Endodermal cell (in vitro differentiated cells): ENCODE measurements around the gene RAB1A. TPM values are rescaled to one million over a fixed set of nuclear protein-coding genes. Genes with fewer than 3 reads are reported as not detected.
"Not testable (repeated sequence)": the region's sequence is repeated elsewhere in the genome, so short reads cannot be mapped to it uniquely, and the experiment has no call there.

Experiments
- DNase-seq: peaks from one replicate; pipeline ENCODE4 v3.0.0-alpha.2; 2017
- H3K27ac ChIP-seq: 2 replicates; pipeline ENCODE4 v1.5.1; 2013; ENCODE audit warnings: mild to moderate bottlenecking, low read depth, low read length, moderate library complexity
- H3K27me3 ChIP-seq: 2 replicates; pipeline ENCODE4 v1.6.1; 2013; ENCODE audit warnings: mild to moderate bottlenecking, low read length, moderate library complexity; ENCODE audit not compliant: insufficient read depth, control insufficient read depth, poor library complexity, severe bottlenecking
- H3K36me3 ChIP-seq: 2 replicates; pipeline ENCODE4 v1.7.0; 2013; ENCODE audit warnings: mild to moderate bottlenecking, low read length, moderate library complexity; ENCODE audit not compliant: control insufficient read depth, insufficient read depth
- H3K4me1 ChIP-seq: one replicate; pipeline ENCODE4 v1.7.0; 2013; ENCODE audit warnings: low read length; ENCODE audit not compliant: control insufficient read depth, insufficient read depth
- H3K4me3 ChIP-seq: 2 replicates; pipeline ENCODE4 v1.5.1; 2013; ENCODE audit warnings: mild to moderate bottlenecking, low read length, moderate library complexity
- H3K9ac ChIP-seq: 2 replicates; pipeline ENCODE4 v1.6.1; 2013; ENCODE audit warnings: mild to moderate bottlenecking, low read length, moderate library complexity; ENCODE audit not compliant: poor library complexity, severe bottlenecking; ENCODE audit errors: extremely low read depth
- H3K9me3 ChIP-seq: 2 replicates; pipeline ENCODE4 v1.6.1; 2013; ENCODE audit warnings: mild to moderate bottlenecking, low read length, moderate library complexity; ENCODE audit not compliant: control insufficient read depth
- H3K27ac Mint-ChIP-seq: 2 replicates; pipeline ENCODE4 v1.8.0; 2020; ENCODE audit warnings: mixed read lengths
- H3K27me3 Mint-ChIP-seq: 2 replicates; pipeline ENCODE4 v1.8.0; 2021; ENCODE audit warnings: mild to moderate bottlenecking, mixed read lengths; ENCODE audit not compliant: insufficient read depth
- H3K36me3 Mint-ChIP-seq: 2 replicates; pipeline ENCODE4 v1.8.0; 2020; ENCODE audit warnings: low read depth, mixed read lengths
- H3K4me1 Mint-ChIP-seq: 2 replicates; pipeline ENCODE4 v1.8.0; 2020; ENCODE audit warnings: mixed read lengths
- H3K4me3 Mint-ChIP-seq: 2 replicates; pipeline ENCODE4 v1.8.0; 2020; ENCODE audit warnings: mild to moderate bottlenecking, moderate library complexity, mixed read lengths
- H3K9me3 Mint-ChIP-seq: 2 replicates; pipeline ENCODE4 v1.8.0; 2020; ENCODE audit warnings: mild to moderate bottlenecking, mixed read lengths
- WGBS, 2 experiments: methylation state at CpG; one replicate each; pipeline versions ENCODE4 v1.1.5 to v1.1.7; 2013; ENCODE audit warnings: missing lambda C conversion rate in 2 of 2, mixed read lengths in 1 of 2; ENCODE audit not compliant: insufficient coverage in 1 of 2, insufficient read length in 1 of 2; 5-methylcytosine and 5-hydroxymethylcytosine counted together
- total RNA-seq, 2 donors: library from RNA; stranded (reverse); fragmentation: NEBNext Ultra II Directional in 1 of 2; extraction: Animal tissue kit (Norgen Biotek cat#: 25700) in 1 of 2; gene quantifications; 2 replicates in 1 of 2; 3 replicates in 1 of 2; pipeline ENCODE4 v1.2.1, GENCODE V29; 2021
- TF ChIP-seq, protein P1 (sequence below): fragments of 200-600 bp; sonication (generic); conservative IDR thresholded peaks from 2 replicates; pipeline ENCODE4 v1.5.0; 2021; ENCODE audit warnings: antibody characterized with exemption, mild to moderate bottlenecking

The RAB1A gene
- total RNA-seq, 2 donors from 2014 or later = 122 to 125 TPM

DNA sequence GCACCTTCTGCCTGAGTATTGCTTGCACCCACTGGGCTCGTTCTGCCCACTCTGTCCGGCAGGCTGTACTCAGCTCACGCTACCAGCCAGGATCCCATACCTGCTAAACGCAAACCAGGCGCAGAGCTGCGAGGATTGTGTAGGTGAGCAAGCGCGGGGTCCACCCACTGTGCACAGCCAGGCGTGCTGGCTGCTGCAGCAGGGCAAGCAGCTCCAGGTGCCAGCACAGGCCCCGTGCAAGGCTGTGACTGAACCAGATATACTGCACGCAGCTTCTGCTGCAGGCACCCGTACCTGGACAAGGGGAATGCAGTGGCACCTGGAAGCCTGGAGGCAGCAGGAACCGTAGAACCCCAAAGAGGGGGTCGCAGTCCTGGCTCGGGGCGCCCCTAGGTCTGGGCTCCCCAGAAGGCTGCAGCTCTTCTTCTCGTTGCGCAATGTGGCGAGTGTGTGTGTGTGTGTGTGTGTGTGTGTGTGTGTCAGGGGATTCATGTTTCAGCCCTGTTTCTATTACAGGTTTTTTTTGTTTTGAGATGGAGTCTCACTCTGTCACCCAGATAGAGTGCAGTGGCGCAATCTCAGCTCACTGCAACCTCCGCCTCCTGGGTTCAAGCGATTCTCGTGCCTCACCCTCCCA, 46.1 kb upstream of the RAB1A start:
- no peak for DNase-seq
- H3K27ac Mint-ChIP-seq = no peak overlapping the region
- H3K27me3 ChIP-seq = no peaks in the 10 kb centered on the region

DNA sequence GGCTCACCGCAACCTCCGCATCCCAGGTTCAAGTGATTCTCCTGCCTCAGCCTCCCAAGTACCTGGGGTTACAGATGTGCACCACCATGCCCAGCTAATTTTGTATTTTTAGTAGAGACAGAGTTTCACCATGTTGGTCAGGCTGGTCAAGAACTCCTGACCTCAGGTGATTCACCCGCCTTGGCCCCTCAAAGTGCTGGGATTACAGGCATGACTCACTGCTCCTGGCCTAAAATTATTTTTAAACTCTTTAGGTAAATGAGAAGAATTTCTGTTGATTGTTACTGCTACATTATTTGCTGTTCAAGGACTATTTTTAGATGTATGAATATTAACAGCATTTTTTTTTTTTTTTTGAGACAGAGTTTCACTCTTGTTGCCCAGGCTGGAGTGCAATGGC, 44.1 kb upstream of the RAB1A start:
- not testable (repeated sequence) for H3K9ac ChIP-seq, H3K27ac Mint-ChIP-seq, H3K27me3 Mint-ChIP-seq, H3K4me3 ChIP-seq, H3K9me3 ChIP-seq, H3K36me3 ChIP-seq, H3K4me1 ChIP-seq, H3K4me3 Mint-ChIP-seq, H3K9me3 Mint-ChIP-seq, DNase-seq, H3K36me3 Mint-ChIP-seq, H3K4me1 Mint-ChIP-seq, H3K27ac ChIP-seq, H3K27me3 ChIP-seq
- 97 to 100% methylated on average over 3 of the region's 3 CpGs for WGBS, 2 experiments

More for the DNA sequence above, 46.1 kb upstream of the RAB1A start:
- no peaks in the 10 kb centered on the region for H3K9me3 ChIP-seq
- WGBS, 2 experiments = 92% methylated on average over 16 to 23 of the region's 23 CpGs
- H3K36me3 Mint-ChIP-seq = no peaks in the 10 kb centered on the region
- no peak overlapping the region for H3K9ac ChIP-seq
- TF ChIP-seq, protein P1, sequence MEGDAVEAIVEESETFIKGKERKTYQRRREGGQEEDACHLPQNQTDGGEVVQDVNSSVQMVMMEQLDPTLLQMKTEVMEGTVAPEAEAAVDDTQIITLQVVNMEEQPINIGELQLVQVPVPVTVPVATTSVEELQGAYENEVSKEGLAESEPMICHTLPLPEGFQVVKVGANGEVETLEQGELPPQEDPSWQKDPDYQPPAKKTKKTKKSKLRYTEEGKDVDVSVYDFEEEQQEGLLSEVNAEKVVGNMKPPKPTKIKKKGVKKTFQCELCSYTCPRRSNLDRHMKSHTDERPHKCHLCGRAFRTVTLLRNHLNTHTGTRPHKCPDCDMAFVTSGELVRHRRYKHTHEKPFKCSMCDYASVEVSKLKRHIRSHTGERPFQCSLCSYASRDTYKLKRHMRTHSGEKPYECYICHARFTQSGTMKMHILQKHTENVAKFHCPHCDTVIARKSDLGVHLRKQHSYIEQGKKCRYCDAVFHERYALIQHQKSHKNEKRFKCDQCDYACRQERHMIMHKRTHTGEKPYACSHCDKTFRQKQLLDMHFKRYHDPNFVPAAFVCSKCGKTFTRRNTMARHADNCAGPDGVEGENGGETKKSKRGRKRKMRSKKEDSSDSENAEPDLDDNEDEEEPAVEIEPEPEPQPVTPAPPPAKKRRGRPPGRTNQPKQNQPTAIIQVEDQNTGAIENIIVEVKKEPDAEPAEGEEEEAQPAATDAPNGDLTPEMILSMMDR = no peak
- H3K36me3 ChIP-seq = no peaks in the 10 kb centered on the region
- peaks cover 3% of the 10 kb centered on the region for H3K27me3 Mint-ChIP-seq
- no peaks in the 10 kb centered on the region for H3K4me1 Mint-ChIP-seq
- no peak overlapping the region for H3K4me3 ChIP-seq
- H3K9me3 Mint-ChIP-seq = no peaks in the 10 kb centered on the region
- H3K27ac ChIP-seq = no peak overlapping the region
- no peak overlapping the region for H3K4me3 Mint-ChIP-seq
- H3K4me1 ChIP-seq = no peaks in the 10 kb centered on the region

DNA sequence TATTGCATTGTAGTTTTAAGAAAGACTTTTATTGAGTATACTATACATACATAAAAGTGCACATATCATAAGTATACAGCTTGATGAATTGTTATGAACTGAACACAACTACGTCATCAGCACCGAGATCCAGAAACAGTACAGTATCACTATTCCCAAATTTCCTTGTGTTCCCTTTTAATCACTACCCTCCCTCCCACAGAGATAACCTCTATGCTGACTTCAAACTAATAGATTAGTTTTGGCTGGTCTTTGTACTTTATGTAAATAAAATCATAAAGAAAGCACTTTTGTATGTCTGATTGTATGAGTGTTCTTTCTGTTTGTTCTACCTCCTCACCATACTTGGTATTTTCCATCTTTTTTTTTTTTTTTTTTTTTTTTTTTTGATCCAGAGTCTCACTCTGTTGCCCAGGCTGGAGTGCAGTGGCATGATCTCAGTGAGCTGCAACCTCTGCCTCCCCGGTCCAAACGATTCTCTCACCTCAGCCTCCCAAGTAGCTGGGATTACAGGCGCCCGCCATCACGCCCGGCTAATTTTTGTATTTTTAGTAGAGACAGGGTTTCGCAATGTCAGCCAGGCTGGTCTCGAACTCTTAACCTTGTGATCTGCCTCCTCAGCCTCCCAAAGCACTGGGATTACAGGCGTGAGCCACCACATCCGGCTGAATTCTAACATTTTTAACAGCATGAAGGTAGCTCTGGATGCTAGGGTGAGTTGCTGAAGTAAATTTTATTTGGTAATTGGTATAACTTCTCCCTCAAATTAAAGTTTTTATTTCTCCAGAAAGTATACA, 43.3 kb upstream of the RAB1A start:
- H3K27me3 Mint-ChIP-seq = peaks cover 2% of the 10 kb centered on the region
- no peak overlapping the region for H3K27ac Mint-ChIP-seq
- H3K9me3 ChIP-seq = no peaks in the 10 kb centered on the region
- no peak overlapping the region for H3K4me3 Mint-ChIP-seq
- H3K4me3 ChIP-seq = no peak overlapping the region
- DNase-seq = no peak
- H3K27me3 ChIP-seq = no peaks in the 10 kb centered on the region
- no peak overlapping the region for H3K27ac ChIP-seq
- no peaks in the 10 kb centered on the region for H3K36me3 Mint-ChIP-seq
- H3K36me3 ChIP-seq = no peaks in the 10 kb centered on the region
- TF ChIP-seq, protein P1 = no peak
- H3K9me3 Mint-ChIP-seq = no peaks in the 10 kb centered on the region
- no peak overlapping the region for H3K9ac ChIP-seq
- 84 to 89% methylated on average over 9 to 12 of the region's 12 CpGs for WGBS, 2 experiments
- H3K4me1 Mint-ChIP-seq = peaks cover 5% of the 10 kb centered on the region
- H3K4me1 ChIP-seq = no peaks in the 10 kb centered on the region

DNA sequence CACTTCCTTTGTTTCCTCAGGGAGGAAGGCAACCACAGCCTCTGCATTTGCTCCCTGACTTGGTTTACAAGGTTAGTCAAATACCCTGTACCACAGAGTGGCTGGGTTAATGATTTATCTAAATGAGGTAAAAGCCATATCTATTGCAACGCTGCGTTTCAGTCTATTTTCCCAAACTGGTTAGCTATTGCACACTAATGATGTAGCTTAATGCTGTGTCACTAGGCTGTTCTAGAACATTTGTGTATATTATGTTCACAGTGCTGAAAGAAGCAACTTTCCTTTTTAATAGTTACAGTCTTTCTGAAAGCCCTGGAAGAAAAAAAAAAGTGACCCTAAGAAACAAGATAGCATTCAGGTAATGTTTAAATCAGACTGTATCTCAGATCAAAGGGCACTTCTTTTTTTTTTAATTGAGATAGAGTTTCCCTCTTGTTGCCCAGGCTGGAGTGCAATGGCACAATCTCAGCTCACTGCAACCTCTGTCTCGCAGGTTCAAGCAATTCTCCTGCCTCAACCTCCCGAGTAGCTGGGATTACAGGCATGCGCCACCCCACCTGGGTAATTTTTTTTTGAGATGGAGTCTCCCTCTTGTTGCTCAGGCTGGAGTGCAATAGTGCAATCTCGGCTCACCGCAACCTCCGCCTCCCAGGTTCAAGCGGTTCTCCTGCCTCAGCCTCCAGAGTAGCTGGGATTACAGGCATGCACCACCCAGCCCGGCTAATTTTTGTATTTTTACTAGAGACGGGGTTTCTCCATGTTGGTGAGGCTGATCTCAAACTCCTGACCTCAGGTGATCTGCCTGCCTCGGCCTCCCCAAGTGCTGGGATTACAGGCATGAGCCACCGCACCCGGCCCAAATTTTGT, 40.9 kb upstream of the RAB1A start:
- H3K9me3 ChIP-seq, H3K9me3 Mint-ChIP-seq, H3K36me3 Mint-ChIP-seq, H3K27ac ChIP-seq, H3K9ac ChIP-seq, H3K4me1 Mint-ChIP-seq, H3K4me3 Mint-ChIP-seq, H3K27ac Mint-ChIP-seq, H3K27me3 Mint-ChIP-seq, DNase-seq, H3K27me3 ChIP-seq, H3K4me3 ChIP-seq, H3K36me3 ChIP-seq, H3K4me1 ChIP-seq: not testable (repeated sequence)
- WGBS, 2 experiments = 92 to 94% methylated on average over 13 to 14 of the region's 14 CpGs
